ENCODE measurements around the gene MEX3C. TPM values are rescaled to one million over a fixed set of nuclear protein-coding genes. Genes with fewer than 3 reads are reported as not detected.

MEX3C gene
- total RNA-seq, 2 experiments from 2014 or later = 51.5 to 52.6 TPM

DNA sequence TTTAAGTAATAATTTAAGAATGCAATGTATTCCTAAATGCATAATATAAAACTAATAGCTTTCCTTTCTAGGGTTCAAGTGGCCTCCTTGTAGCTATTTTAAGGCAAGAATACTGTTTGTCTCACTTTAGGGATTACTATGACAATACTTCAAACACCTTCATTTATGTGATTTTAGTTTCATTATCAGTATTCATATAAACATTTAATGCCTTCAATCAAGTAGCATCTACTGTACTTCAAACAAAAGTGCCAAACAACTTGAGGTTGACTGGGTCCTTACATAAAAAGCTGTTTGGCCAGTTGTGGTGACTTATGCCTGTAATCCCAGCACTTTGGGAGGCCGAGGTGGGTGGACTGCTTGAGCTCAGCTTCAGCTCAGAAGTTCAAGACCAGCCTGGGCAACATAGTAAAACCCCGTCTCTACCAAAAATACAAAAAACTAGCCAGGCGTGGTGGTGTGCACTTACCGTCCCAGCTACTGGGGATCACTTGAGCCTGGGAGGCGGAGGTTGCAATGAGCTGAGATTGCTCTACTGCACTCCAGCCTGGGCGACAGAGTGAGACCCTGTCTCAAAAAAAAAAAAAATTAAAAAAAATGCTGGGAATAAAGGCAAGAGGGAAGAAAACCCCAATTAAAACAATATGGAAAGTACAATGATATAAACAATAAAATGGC is 9.3 kb downstream of the MEX3C start:
- DNase-seq (no peak), ATAC-seq (peak; percentile 39)
- peak overlapping the region; percentile 43 for H3K4me3 Mint-ChIP-seq
- ChIA-PET CTCF (interaction anchor here (0.6 to 2.3 kb wide), 4 partner anchors 9 to 52 kb away, joined by 3 to 5 read pairs (median 4); partner anchors contain the start of gene MEX3C), POLR2A (interaction anchor here (0.8 to 3.7 kb wide), 3 partner anchors 8 to 17 kb away, joined by 3 to 18 read pairs (median 5); no protein-coding TSS in a partner anchor)
- intact Hi-C loops (cut with micrococcal nuclease) = no loop called here
- peaks cover 51% of the 10 kb centered on the region for H3K36me3 Mint-ChIP-seq (ENCODE audit: low read depth)
- H3K9me3 Mint-ChIP-seq = no peaks in the 10 kb centered on the region
- TF ChIP-seq, protein P1, sequence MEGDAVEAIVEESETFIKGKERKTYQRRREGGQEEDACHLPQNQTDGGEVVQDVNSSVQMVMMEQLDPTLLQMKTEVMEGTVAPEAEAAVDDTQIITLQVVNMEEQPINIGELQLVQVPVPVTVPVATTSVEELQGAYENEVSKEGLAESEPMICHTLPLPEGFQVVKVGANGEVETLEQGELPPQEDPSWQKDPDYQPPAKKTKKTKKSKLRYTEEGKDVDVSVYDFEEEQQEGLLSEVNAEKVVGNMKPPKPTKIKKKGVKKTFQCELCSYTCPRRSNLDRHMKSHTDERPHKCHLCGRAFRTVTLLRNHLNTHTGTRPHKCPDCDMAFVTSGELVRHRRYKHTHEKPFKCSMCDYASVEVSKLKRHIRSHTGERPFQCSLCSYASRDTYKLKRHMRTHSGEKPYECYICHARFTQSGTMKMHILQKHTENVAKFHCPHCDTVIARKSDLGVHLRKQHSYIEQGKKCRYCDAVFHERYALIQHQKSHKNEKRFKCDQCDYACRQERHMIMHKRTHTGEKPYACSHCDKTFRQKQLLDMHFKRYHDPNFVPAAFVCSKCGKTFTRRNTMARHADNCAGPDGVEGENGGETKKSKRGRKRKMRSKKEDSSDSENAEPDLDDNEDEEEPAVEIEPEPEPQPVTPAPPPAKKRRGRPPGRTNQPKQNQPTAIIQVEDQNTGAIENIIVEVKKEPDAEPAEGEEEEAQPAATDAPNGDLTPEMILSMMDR (IDR thresholded peaks at IDR 0.05) = no peak
- peaks cover 76% of the 10 kb centered on the region for H3K4me1 Mint-ChIP-seq (ENCODE audit: low read depth)
- H3K27ac Mint-ChIP-seq = peak overlapping the region; percentile 70
- no peaks in the 10 kb centered on the region for H3K27me3 Mint-ChIP-seq

DNA sequence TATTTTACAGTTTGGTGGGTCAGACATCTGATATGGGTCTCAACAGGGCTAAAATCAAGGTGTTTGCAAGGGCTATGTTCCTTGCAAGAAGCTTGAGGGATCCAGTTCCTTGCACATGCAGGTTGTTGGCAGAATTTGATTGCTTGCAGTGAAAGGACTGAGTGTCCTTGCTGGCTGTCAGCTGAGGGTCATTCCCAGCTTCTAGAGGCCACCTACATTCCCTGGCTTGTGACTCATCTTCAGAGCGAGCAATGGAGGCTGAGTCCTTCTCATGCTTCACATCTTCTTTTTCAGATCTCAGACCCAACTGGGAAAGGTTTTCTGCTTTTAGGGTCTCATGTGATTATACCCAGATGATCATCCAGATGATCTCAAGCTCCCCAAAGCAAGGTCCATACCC is 12.4 kb downstream of the MEX3C start:
- H3K4me3 Mint-ChIP-seq = no peak overlapping the region
- CTCF ChIA-PET = no interaction called here
- TF ChIP-seq, protein P1 (IDR thresholded peaks at IDR 0.05) = no peak
- H3K36me3 Mint-ChIP-seq (ENCODE audit: low read depth) = peaks cover 46% of the 10 kb centered on the region
- POLR2A ChIA-PET = interaction anchor here (0.7 to 3.7 kb wide), 5 partner anchors 9 to 31 kb away, joined by 3 to 18 read pairs (median 4); no protein-coding TSS in a partner anchor
- H3K27me3 Mint-ChIP-seq = no peaks in the 10 kb centered on the region
- intact Hi-C loops (cut with micrococcal nuclease) = no loop called here
- no peaks in the 10 kb centered on the region for H3K9me3 Mint-ChIP-seq
- no peak for DNase-seq
- peak overlapping the region; percentile 15 for H3K27ac Mint-ChIP-seq
- no peak for ATAC-seq
- peaks cover 74% of the 10 kb centered on the region for H3K4me1 Mint-ChIP-seq (ENCODE audit: low read depth)

GRCh38 chr18:51184091-51184457 is 13.4 kb downstream of the MEX3C start:
- Mint-ChIP-seq H3K4me1 (ENCODE audit: low read depth) (peaks cover 74% of the 10 kb centered on the region), H3K36me3 (ENCODE audit: low read depth) (peaks cover 47% of the 10 kb centered on the region), H3K4me3 (no peak overlapping the region), H3K9me3 (no peaks in the 10 kb centered on the region), H3K27ac (peak overlapping the region; percentile 42), H3K27me3 (no peaks in the 10 kb centered on the region)
- DNase-seq = no peak
- intact Hi-C loops (cut with micrococcal nuclease) = no loop called here
- ATAC-seq = no peak
- POLR2A ChIA-PET = interaction anchor here (0.8 to 1.9 kb wide), 2 partner anchors 11 to 12 kb away, joined by 3 to 8 read pairs; no protein-coding TSS in a partner anchor
- TF ChIP-seq, protein P1 (IDR thresholded peaks at IDR 0.05) = no peak
- CTCF ChIA-PET = interaction anchor here (1.2 kb wide), 1 partner anchor 73 kb away, joined by 3 read pairs; no protein-coding TSS in a partner anchor

DNA sequence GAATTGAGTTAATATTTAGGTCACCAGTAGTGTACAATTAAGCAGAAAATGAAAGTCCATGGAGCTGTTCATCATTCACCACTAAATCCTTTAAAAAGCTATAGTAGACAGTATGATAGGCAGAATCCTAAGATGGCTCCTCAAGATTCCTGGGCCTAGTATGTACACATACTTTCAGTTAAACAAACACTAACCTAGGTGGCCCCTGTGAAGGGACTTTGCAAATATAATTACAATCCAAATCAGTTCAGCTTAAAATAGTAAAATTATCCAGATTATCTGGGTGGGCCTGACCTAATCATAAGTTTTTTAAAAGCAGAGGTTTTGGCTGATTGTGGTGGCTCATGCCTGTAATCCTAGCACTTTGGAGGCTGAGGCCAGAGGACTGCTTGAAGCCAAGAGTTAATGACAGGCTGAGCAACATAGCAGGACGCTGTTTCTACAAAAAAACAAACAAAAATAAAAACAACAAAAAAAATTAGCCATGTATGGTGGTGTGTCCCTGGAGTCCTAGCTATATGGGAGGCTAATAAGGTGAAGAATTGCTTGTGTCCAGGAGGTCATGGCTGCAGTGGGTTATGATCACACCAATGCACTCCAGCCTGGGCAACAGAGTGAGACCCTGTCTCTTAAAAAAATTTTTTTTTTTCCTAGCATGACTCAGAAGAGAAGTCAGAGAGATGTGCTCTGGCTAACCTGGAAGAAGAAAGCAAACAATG is 13.9 kb downstream of the MEX3C start:
- CTCF ChIA-PET = interaction anchor here (1.2 to 1.8 kb wide), 2 partner anchors 15 to 73 kb away, joined by 3 to 5 read pairs; no protein-coding TSS in a partner anchor
- TF ChIP-seq, protein P1 (IDR thresholded peaks at IDR 0.05) = no peak
- Mint-ChIP-seq H3K27ac (peak overlapping the region; percentile 63), H3K4me1 (ENCODE audit: low read depth) (peaks cover 70% of the 10 kb centered on the region), H3K36me3 (ENCODE audit: low read depth) (peaks cover 44% of the 10 kb centered on the region), H3K27me3 (no peaks in the 10 kb centered on the region), H3K9me3 (no peaks in the 10 kb centered on the region), H3K4me3 (no peak overlapping the region)
- POLR2A ChIA-PET = interaction anchor here (0.8 to 1.9 kb wide), 4 partner anchors 12 to 24 kb away, joined by 3 to 8 read pairs (median 4); no protein-coding TSS in a partner anchor
- DNase-seq (no peak), ATAC-seq (no peak)
- intact Hi-C loops (cut with micrococcal nuclease) = no loop called here
